ENCODE data around the gene MYO1F. TPM values are rescaled to one million over a fixed set of nuclear protein-coding genes. Genes with fewer than 3 reads are reported as not detected.
A peak's percentile ranks its signal among the peaks of the same experiment; 100 is the strongest.

Gene MYO1F
- total RNA-seq, 1 donor from 2014 or later, result 0.69 TPM

- H3K4me1 Mint-ChIP-seq, result no peaks in the 10 kb centered on the region
- H3K36me3 Mint-ChIP-seq, result peaks cover 18% of the 10 kb centered on the region
- TF ChIP-seq CTCF (IDR thresholded peaks at IDR 0.05; ENCODE audit: unreplicated experiment), result no peak
- no peak for DNase-seq (ENCODE audit: low spot score in 2 of 2, unreplicated experiment in 2 of 2)
- no peak overlapping the region for H3K27ac Mint-ChIP-seq
- H3K4me3 Mint-ChIP-seq, result no peak overlapping the region
- no peaks in the 10 kb centered on the region for H3K9me3 Mint-ChIP-seq
- peaks cover 3% of the 10 kb centered on the region for H3K27me3 Mint-ChIP-seq (ENCODE audit: low read depth)
These were observed 8.0 kb upstream of the MYO1F start for GRCh38 chr19:8584965-8585893.

- DNase-seq (ENCODE audit: low spot score in 2 of 2, unreplicated experiment in 2 of 2), result peak; percentile 70 to 87
- H3K27ac Mint-ChIP-seq, result no peak overlapping the region
- peaks cover 23% of the 10 kb centered on the region for H3K27me3 Mint-ChIP-seq (ENCODE audit: low read depth)
- no peaks in the 10 kb centered on the region for H3K9me3 Mint-ChIP-seq
- H3K4me1 Mint-ChIP-seq, result peaks cover 2% of the 10 kb centered on the region
- H3K4me3 Mint-ChIP-seq, result no peak overlapping the region
- H3K36me3 Mint-ChIP-seq, result peaks cover 11% of the 10 kb centered on the region
- peak; percentile 99 for TF ChIP-seq CTCF (IDR thresholded peaks at IDR 0.05; ENCODE audit: unreplicated experiment)
These were observed 3.6 kb upstream of the MYO1F start for GRCh38 chr19:8580710-8581281.

- Mint-ChIP-seq H3K9me3 (no peaks in the 10 kb centered on the region), H3K36me3 (peaks cover 4% of the 10 kb centered on the region), H3K27me3 (ENCODE audit: low read depth) (peaks cover 28% of the 10 kb centered on the region), H3K4me3 (no peak overlapping the region), H3K27ac (no peak overlapping the region), H3K4me1 (peaks cover 5% of the 10 kb centered on the region)
- peak; percentile 63 to 88 for DNase-seq (ENCODE audit: low spot score in 2 of 2, unreplicated experiment in 2 of 2)
- peak; percentile 97 for TF ChIP-seq CTCF (IDR thresholded peaks at IDR 0.05; ENCODE audit: unreplicated experiment)
These were observed 1.5 kb upstream of the MYO1F start for GRCh38 chr19:8578642-8579265.

GRCh38 chr19:8577741-8578140, 499 bp upstream of the MYO1F start:
- TF ChIP-seq CTCF (IDR thresholded peaks at IDR 0.05; ENCODE audit: unreplicated experiment), result no peak
- no peak for DNase-seq (ENCODE audit: low spot score in 2 of 2, unreplicated experiment in 2 of 2)
- Mint-ChIP-seq H3K27me3 (ENCODE audit: low read depth) (peaks cover 29% of the 10 kb centered on the region), H3K4me3 (no peak overlapping the region), H3K4me1 (peaks cover 5% of the 10 kb centered on the region), H3K36me3 (peaks cover 1% of the 10 kb centered on the region), H3K9me3 (no peaks in the 10 kb centered on the region), H3K27ac (no peak overlapping the region)

GRCh38 chr19:8576273-8576993, 809 bp downstream of the MYO1F start:
- Mint-ChIP-seq H3K27me3 (ENCODE audit: low read depth) (peaks cover 29% of the 10 kb centered on the region), H3K36me3 (no peaks in the 10 kb centered on the region), H3K4me3 (no peak overlapping the region), H3K4me1 (peaks cover 5% of the 10 kb centered on the region), H3K9me3 (no peaks in the 10 kb centered on the region), H3K27ac (no peak overlapping the region)
- TF ChIP-seq CTCF (IDR thresholded peaks at IDR 0.05; ENCODE audit: unreplicated experiment), result no peak
- no peak for DNase-seq (ENCODE audit: low spot score in 2 of 2, unreplicated experiment in 2 of 2)

Measured in mesothelial cell of epicardium (in vitro differentiated cells).